Right cardiac atrium (tissue), 5 donors: ENCODE results near the gene IQSEC1. TPM values are rescaled to one million over a fixed set of nuclear protein-coding genes. Genes with fewer than 3 reads are reported as not detected.

ENCODE experiments used
- ATAC-seq, 2 donors: fragments of 200-7000 bp; cut with Tn5 transposase; one replicate each; pipeline versions ENCODE4 v1.8.0 to v1.9.1; 2020; ENCODE audit warnings: moderate library complexity in 2 of 2, mild to moderate bottlenecking in 1 of 2
- DNase-seq, 3 donors: peaks; one replicate each; pipeline ENCODE4 v3.0.0-alpha.2; 2020
- H3K27ac ChIP-seq: one replicate; pipeline ENCODE4 v1.5.1; 2013; ENCODE audit warnings: mild to moderate bottlenecking, low read length, control low read depth, moderate library complexity
- H3K27me3 ChIP-seq: one replicate; pipeline ENCODE4 v1.6.1; 2013; ENCODE audit not compliant: control insufficient read depth, insufficient read depth
- H3K4me1 ChIP-seq: one replicate; pipeline ENCODE4 v1.6.1; 2013; ENCODE audit warnings: low read length; ENCODE audit not compliant: control insufficient read depth, insufficient read depth
- H3K4me3 ChIP-seq: one replicate; pipeline ENCODE4 v1.5.1; 2013; ENCODE audit warnings: low read length, control low read depth
- H3K9me3 ChIP-seq: one replicate; pipeline ENCODE4 v1.6.1; 2013; ENCODE audit warnings: low read length; ENCODE audit not compliant: control insufficient read depth
- WGBS: extraction: QIAGEN DNeasy Blood & Tissue Kit; methylation state at CpG from one replicate; pipeline ENCODE4 v1.1.7; 2013; 5-methylcytosine and 5-hydroxymethylcytosine counted together
- intact Hi-C, 4 donors: fragments of 100-400 bp; cut with DNase I; formaldehyde crosslinking; loops; one replicate each; pipeline versions ENCODE4 v1.11.0 to v1.14.0; 2022 to 2023
- polyA plus RNA-seq: library from polyadenylated mRNA; stranded (reverse); fragments of 200-250 nt; gene quantifications from one replicate; pipeline ENCODE4 v1.2.3, GENCODE V29; 2013
- total RNA-seq, 4 donors: library from RNA; stranded (reverse); fragmentation: NEBNext Ultra II Directional; extraction: Animal tissue kit (Norgen Biotek cat#: 25700); gene quantifications; one replicate each; pipeline ENCODE4 v1.2.1, GENCODE V29; 2021
- donor health status: healthy with polysubstance abuse.
- donor health status: DM: no; HTN: yes; CAD: no.
- donor health status: DM: no; HTN: no; CAD: no.
- donor health status: DM: no; HTN: yes; CAD: no; lungs with severe emphysema.
- donor health status: DM: yes; HTN: yes; CAD: no.

IQSEC1 gene
- total and polyA plus RNA-seq, 5 donors = 31.1 to 72.6 (median 61.9) TPM

- WGBS = 82% methylated on average over 6 of the region's 6 CpGs
- Histone ChIP-seq H3K4me3 (no peak overlapping the region), H3K4me1 (no peaks in the 10 kb centered on the region), H3K27me3 (no peaks in the 10 kb centered on the region), H3K27ac (no peak overlapping the region), H3K9me3 (no peaks in the 10 kb centered on the region)
- DNase-seq = no peak
- intact Hi-C loops = loop anchor here in 1 of 4 donors (10.0 kb wide), 1 partner anchor 198 kb away; no protein-coding TSS in a partner anchor
- ATAC-seq = no peak
Measured at GRCh38 chr3:13106308-13107001, 33.2 kb upstream of the IQSEC1 start.

GRCh38 chr3:13105896-13106250 is 32.6 kb upstream of the IQSEC1 start:
- Histone ChIP-seq H3K27ac (no peak overlapping the region), H3K9me3 (no peaks in the 10 kb centered on the region), H3K4me3 (no peak overlapping the region), H3K4me1 (no peaks in the 10 kb centered on the region), H3K27me3 (no peaks in the 10 kb centered on the region)
- 85% methylated on average over 5 of the region's 5 CpGs for WGBS
- ATAC-seq = no peak
- intact Hi-C loops = loop anchor here in 1 of 4 donors (10.0 kb wide), 1 partner anchor 199 kb away; no protein-coding TSS in a partner anchor
- DNase-seq = no peak

- intact Hi-C loops = loop anchor here in 1 of 4 donors (10.0 kb wide), 1 partner anchor 199 kb away; no protein-coding TSS in a partner anchor
- Histone ChIP-seq H3K4me3 (no peak overlapping the region), H3K27ac (no peak overlapping the region), H3K9me3 (no peaks in the 10 kb centered on the region), H3K27me3 (no peaks in the 10 kb centered on the region), H3K4me1 (no peaks in the 10 kb centered on the region)
- peak in 1 of 3 donors; percentile 33 for DNase-seq
- ATAC-seq = no peak
- WGBS = 89% methylated on average over 8 of the region's 8 CpGs
Measured at GRCh38 chr3:13105181-13105895, 32.1 kb upstream of the IQSEC1 start.

GRCh38 chr3:13104511-13104910 is 31.3 kb upstream of the IQSEC1 start:
- no peaks in the 10 kb centered on the region for H3K4me1 ChIP-seq
- intact Hi-C loops = loop anchor here in 1 of 4 donors (10.0 kb wide), 1 partner anchor 200 kb away; no protein-coding TSS in a partner anchor
- no peak overlapping the region for H3K4me3 ChIP-seq
- WGBS = 82% methylated on average over 12 of the region's 12 CpGs
- H3K27me3 ChIP-seq = no peaks in the 10 kb centered on the region
- ATAC-seq (no peak), DNase-seq (peak in 1 of 3 donors; percentile 38)
- no peaks in the 10 kb centered on the region for H3K9me3 ChIP-seq
- H3K27ac ChIP-seq = no peak overlapping the region

GRCh38 chr3:13103416-13104058 is 30.3 kb upstream of the IQSEC1 start:
- Histone ChIP-seq H3K27me3 (no peaks in the 10 kb centered on the region), H3K4me3 (no peak overlapping the region), H3K9me3 (no peaks in the 10 kb centered on the region), H3K4me1 (no peaks in the 10 kb centered on the region), H3K27ac (no peak overlapping the region)
- peak in 1 of 3 donors; percentile 15 for DNase-seq
- intact Hi-C loops = loop anchor here in 1 of 4 donors (10.0 kb wide), 1 partner anchor 201 kb away; no protein-coding TSS in a partner anchor
- 90% methylated on average over 13 of the region's 13 CpGs for WGBS
- ATAC-seq = no peak

GRCh38 chr3:13102386-13103345 is 29.4 kb upstream of the IQSEC1 start:
- 83% methylated on average over 21 of the region's 21 CpGs for WGBS
- no peak overlapping the region for H3K4me3 ChIP-seq
- no peak overlapping the region for H3K27ac ChIP-seq
- H3K27me3 ChIP-seq = no peaks in the 10 kb centered on the region
- DNase-seq = peak in 1 of 3 donors; percentile 34
- intact Hi-C loops = loop anchor here in 1 of 4 donors (10.0 kb wide), 1 partner anchor 202 kb away; no protein-coding TSS in a partner anchor
- no peaks in the 10 kb centered on the region for H3K9me3 ChIP-seq
- no peaks in the 10 kb centered on the region for H3K4me1 ChIP-seq
- no peak for ATAC-seq

GRCh38 chr3:13099707-13100106 is 26.5 kb upstream of the IQSEC1 start:
- 90% methylated on average over 10 of the region's 10 CpGs for WGBS
- intact Hi-C loops = loop anchor here in 3 of 4 donors (10.0 kb wide), 5 partner anchors 185 to 555 kb away; no protein-coding TSS in a partner anchor
- DNase-seq (no peak), ATAC-seq (no peak)
- no peak overlapping the region for H3K4me3 ChIP-seq
- no peaks in the 10 kb centered on the region for H3K4me1 ChIP-seq
- no peaks in the 10 kb centered on the region for H3K27me3 ChIP-seq
- H3K9me3 ChIP-seq = no peaks in the 10 kb centered on the region
- H3K27ac ChIP-seq = no peak overlapping the region

GRCh38 chr3:13098192-13098988 is 25.2 kb upstream of the IQSEC1 start:
- H3K27me3 ChIP-seq = no peaks in the 10 kb centered on the region
- DNase-seq = no peak
- intact Hi-C loops = loop anchor here in 3 of 4 donors (10.0 kb wide), 4 partner anchors 186 to 556 kb away; no protein-coding TSS in a partner anchor
- no peak overlapping the region for H3K4me3 ChIP-seq
- no peak for ATAC-seq
- no peaks in the 10 kb centered on the region for H3K9me3 ChIP-seq
- 86% methylated on average over 9 of the region's 9 CpGs for whole genome bisulfite sequencing
- no peak overlapping the region for H3K27ac ChIP-seq
- H3K4me1 ChIP-seq = no peaks in the 10 kb centered on the region

- no peak overlapping the region for H3K4me3 ChIP-seq
- DNase-seq = no peak
- intact Hi-C loops = loop anchor here in 3 of 4 donors (10.0 kb wide), 4 partner anchors 188 to 558 kb away; no protein-coding TSS in a partner anchor
- H3K9me3 ChIP-seq = no peaks in the 10 kb centered on the region
- 95% methylated on average over 8 of the region's 8 CpGs for WGBS
- no peak for ATAC-seq
- no peak overlapping the region for H3K27ac ChIP-seq
- H3K4me1 ChIP-seq = no peaks in the 10 kb centered on the region
- H3K27me3 ChIP-seq = no peaks in the 10 kb centered on the region
Measured at GRCh38 chr3:13096356-13096755, 23.1 kb upstream of the IQSEC1 start.
